Sigmoid colon (tissue), 7 donors: ENCODE measurements around the gene DIAPH2. TPM values are rescaled to one million over a fixed set of nuclear protein-coding genes. Genes with fewer than 3 reads are reported as not detected.

ENCODE experiments used
- DNase-seq: peaks from one replicate; pipeline ENCODE4 v3.0.0-alpha.2; 2019
- H3K27ac ChIP-seq, 4 donors: fragments of 200-600 bp; sonication (generic); one replicate each; pipeline ENCODE4 v1.5.1; 2016 to 2019; ENCODE audit warnings: mild to moderate bottlenecking in 1 of 4
- H3K27me3 ChIP-seq, 3 donors: fragments of 200-600 bp; sonication (generic); one replicate each; pipeline ENCODE4 v1.5.1; 2019; ENCODE audit warnings: mild to moderate bottlenecking in 1 of 3
- H3K36me3 ChIP-seq, 4 donors: fragments of 200-600 bp; sonication (generic); one replicate each; pipeline ENCODE4 v1.5.1; 2016 to 2019
- H3K4me1 ChIP-seq, 4 donors: fragments of 200-600 bp; sonication (generic); one replicate each; pipeline ENCODE4 v1.5.1; 2017 to 2019
- H3K4me3 ChIP-seq, 4 donors: fragments of 200-600 bp; sonication (generic); one replicate each; pipeline ENCODE4 v1.5.1; 2017 to 2019; ENCODE audit warnings: mild to moderate bottlenecking in 2 of 4, moderate library complexity in 1 of 4
- H3K9me3 ChIP-seq, 4 donors: fragments of 200-600 bp in 3 of 4; sonication (generic) in 3 of 4; one replicate each; pipeline versions ENCODE4 v1.5.1 to v1.6.1; 2013 to 2019
- CTCF ChIP-seq, 4 experiments: fragments of 450-650 bp in 3 of 4; fragments of 200-600 bp in 1 of 4; IDR thresholded peaks; one replicate each; pipeline ENCODE4 v1.5.1; 2016 to 2019; ENCODE audit warnings: antibody characterized with exemption in 4 of 4, mild to moderate bottlenecking in 3 of 4, moderate library complexity in 2 of 4
- EP300 ChIP-seq, 4 donors: sonication (generic); formaldehyde crosslinking; IDR thresholded peaks; one replicate each; pipeline ENCODE4 v1.6.1; 2017; ENCODE audit warnings: antibody characterized with exemption in 4 of 4
- POLR2A ChIP-seq, 2 donors: fragments of 450-650 bp; IDR thresholded peaks; one replicate each; pipeline ENCODE4 v1.6.1; 2016; ENCODE audit warnings: antibody characterized with exemption in 2 of 2, mild to moderate bottlenecking in 2 of 2, moderate library complexity in 2 of 2
- POLR2AphosphoS5 ChIP-seq, 4 donors: sonication (generic); formaldehyde crosslinking; IDR thresholded peaks; one replicate each; pipeline ENCODE4 v1.6.1; 2017; ENCODE audit warnings: antibody characterized with exemption in 4 of 4
- WGBS, 2 donors: extraction: QIAGEN DNeasy Blood & Tissue Kit; methylation state at CpG; one replicate each; pipeline ENCODE4 v1.1.7; 2013; 5-methylcytosine and 5-hydroxymethylcytosine counted together
- intact Hi-C: fragments of 100-400 bp; cut with DNase I; formaldehyde crosslinking; loops from one replicate; pipeline ENCODE4 v1.15.1; 2023
- polyA plus RNA-seq, 3 donors: library from polyadenylated mRNA; stranded (reverse); fragments of 200-250 nt; gene quantifications; one replicate each; pipeline ENCODE4 v1.2.3, GENCODE V29; 2013
- total RNA-seq, 4 donors: library from RNA; depleted of rRNA; stranded (reverse); fragments of >200 nt; gene quantifications; one replicate each; pipeline ENCODE4 v1.1.0, GENCODE V29; 2016
- donor health status: healthy with polysubstance abuse.
- donor health status: Bipolar disorder and iron deficiency.
- donor health status: healthy.

DIAPH2 gene
- total and polyA plus RNA-seq, 7 donors: 6.6 to 31.3 (median 21.7) TPM

- no peaks in the 10 kb centered on the region for H3K27me3 ChIP-seq
- TF ChIP-seq CTCF (IDR thresholded peaks at IDR 0.05) (no peak), POLR2AphosphoS5 (IDR thresholded peaks at IDR 0.05) (no peak), EP300 (IDR thresholded peaks at IDR 0.05) (no peak), POLR2A (IDR thresholded peaks at IDR 0.05) (no peak)
- H3K4me1 ChIP-seq: no peaks in the 10 kb centered on the region
- intact Hi-C loops: no loop called here
- no peak overlapping the region for H3K4me3 ChIP-seq
- H3K36me3 ChIP-seq: no peaks in the 10 kb centered on the region
- H3K9me3 ChIP-seq: no peaks in the 10 kb centered on the region
- no peak for DNase-seq
- 75 to 91% methylated on average over 2 of the region's 2 CpGs for WGBS, 2 donors
- H3K27ac ChIP-seq: no peak overlapping the region
Measured at GRCh38 chrX:97498093-97498492, 813.5 kb downstream of the DIAPH2 start.

DNA sequence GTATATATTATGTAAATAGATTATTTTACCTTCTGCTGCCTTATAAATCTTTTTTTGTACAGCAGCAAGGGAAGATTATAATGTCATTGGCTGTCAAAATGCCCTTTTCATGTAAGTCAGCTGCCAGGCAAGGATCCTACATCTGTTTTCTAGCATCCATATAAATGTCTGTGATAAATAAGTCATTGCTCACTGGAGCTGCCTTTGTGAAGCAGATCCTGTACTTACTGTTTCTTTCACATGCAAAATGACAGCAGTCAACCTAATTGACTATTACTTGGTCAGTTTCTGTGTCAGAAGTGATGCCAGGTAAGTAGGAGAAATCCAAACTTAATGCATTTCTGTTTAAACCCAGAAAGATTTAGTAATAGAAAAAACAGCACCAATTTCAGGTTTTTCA, 819.8 kb downstream of the DIAPH2 start:
- DNase-seq: no peak
- no peaks in the 10 kb centered on the region for H3K4me1 ChIP-seq
- H3K4me3 ChIP-seq: no peak overlapping the region
- H3K9me3 ChIP-seq: no peaks in the 10 kb centered on the region
- TF ChIP-seq POLR2A (IDR thresholded peaks at IDR 0.05): no peak
- TF ChIP-seq CTCF (IDR thresholded peaks at IDR 0.05): no peak
- TF ChIP-seq EP300 (IDR thresholded peaks at IDR 0.05): no peak
- no peak for TF ChIP-seq POLR2AphosphoS5 (IDR thresholded peaks at IDR 0.05)
- no peaks in the 10 kb centered on the region for H3K36me3 ChIP-seq
- H3K27ac ChIP-seq: no peak overlapping the region
- H3K27me3 ChIP-seq: no peaks in the 10 kb centered on the region
- intact Hi-C loops: no loop called here

- Histone ChIP-seq H3K4me1 (no peaks in the 10 kb centered on the region), H3K36me3 (no peaks in the 10 kb centered on the region), H3K9me3 (no peaks in the 10 kb centered on the region), H3K4me3 (no peak overlapping the region), H3K27me3 (no peaks in the 10 kb centered on the region), H3K27ac (no peak overlapping the region)
- intact Hi-C loops: no loop called here
- DNase-seq: no peak
- no peak for TF ChIP-seq POLR2A (IDR thresholded peaks at IDR 0.05)
- no peak for TF ChIP-seq EP300 (IDR thresholded peaks at IDR 0.05)
- no peak for TF ChIP-seq CTCF (IDR thresholded peaks at IDR 0.05)
- no peak for TF ChIP-seq POLR2AphosphoS5 (IDR thresholded peaks at IDR 0.05)
- WGBS, 2 donors: 83 to 98% methylated on average over 2 of the region's 2 CpGs
Measured at GRCh38 chrX:97517763-97518162, 833.1 kb downstream of the DIAPH2 start.

GRCh38 chrX:97522307-97522706, 837.7 kb downstream of the DIAPH2 start:
- H3K27me3 ChIP-seq: no peaks in the 10 kb centered on the region
- H3K27ac ChIP-seq: no peak overlapping the region
- no peak for DNase-seq
- no peaks in the 10 kb centered on the region for H3K9me3 ChIP-seq
- intact Hi-C loops: no loop called here
- H3K36me3 ChIP-seq: no peaks in the 10 kb centered on the region
- TF ChIP-seq EP300 (IDR thresholded peaks at IDR 0.05) (no peak), POLR2A (IDR thresholded peaks at IDR 0.05) (no peak), CTCF (IDR thresholded peaks at IDR 0.05) (no peak), POLR2AphosphoS5 (IDR thresholded peaks at IDR 0.05) (no peak)
- H3K4me3 ChIP-seq: no peak overlapping the region
- WGBS, 2 donors: 83 to 94% methylated on average over 2 of the region's 2 CpGs
- no peaks in the 10 kb centered on the region for H3K4me1 ChIP-seq

GRCh38 chrX:97524340-97524739, 839.7 kb downstream of the DIAPH2 start:
- no peaks in the 10 kb centered on the region for H3K9me3 ChIP-seq
- no peak for DNase-seq
- H3K27ac ChIP-seq: no peak overlapping the region
- TF ChIP-seq CTCF (IDR thresholded peaks at IDR 0.05): no peak
- TF ChIP-seq EP300 (IDR thresholded peaks at IDR 0.05): no peak
- no peak for TF ChIP-seq POLR2A (IDR thresholded peaks at IDR 0.05)
- TF ChIP-seq POLR2AphosphoS5 (IDR thresholded peaks at IDR 0.05): no peak
- H3K4me1 ChIP-seq: no peaks in the 10 kb centered on the region
- H3K27me3 ChIP-seq: no peaks in the 10 kb centered on the region
- 78 to 94% methylated on average over 2 of the region's 2 CpGs for WGBS, 2 donors
- no peaks in the 10 kb centered on the region for H3K36me3 ChIP-seq
- no peak overlapping the region for H3K4me3 ChIP-seq
- intact Hi-C loops: no loop called here
